ENCODE results near the gene PLEKHG1. TPM values are rescaled to one million over a fixed set of nuclear protein-coding genes. Genes with fewer than 3 reads are reported as not detected.

PLEKHG1 gene
- total RNA-seq, 1 experiment from 2014 or later: 2.7 TPM

- no peak for TF ChIP-seq ATF6 (CRISPR knock-in tag; IDR thresholded peaks at IDR 0.05)
These were observed 33.2 kb downstream of the PLEKHG1 start (continued) for GRCh38 chr6:150632785-150633485.

GRCh38 chr6:150633486-150633834 is 33.8 kb downstream of the PLEKHG1 start:
- no peaks in the 10 kb centered on the region for H3K36me3 Mint-ChIP-seq
- H3K9me3 Mint-ChIP-seq: no peaks in the 10 kb centered on the region
- no peak overlapping the region for H3K27ac Mint-ChIP-seq
- TF ChIP-seq EMX1 (CRISPR knock-in tag; IDR thresholded peaks at IDR 0.05): no peak
- no peak for TF ChIP-seq ZNF512 (CRISPR knock-in tag; IDR thresholded peaks at IDR 0.05; ENCODE audit: borderline replicate concordance)
- TF ChIP-seq USF2 (CRISPR knock-in tag; IDR thresholded peaks at IDR 0.05): no peak
- no peak for TF ChIP-seq JUN (CRISPR knock-in tag; IDR thresholded peaks at IDR 0.05)
- TF ChIP-seq USF1 (CRISPR knock-in tag; IDR thresholded peaks at IDR 0.05): no peak
- no peak for TF ChIP-seq NR1H2 (CRISPR knock-in tag; IDR thresholded peaks at IDR 0.05)
- no peak for TF ChIP-seq RORB (CRISPR knock-in tag; IDR thresholded peaks at IDR 0.05)
- no peak for TF ChIP-seq PRDM15 (CRISPR knock-in tag; IDR thresholded peaks at IDR 0.05)
- no peak overlapping the region for H3K4me3 Mint-ChIP-seq
- no peaks in the 10 kb centered on the region for H3K27me3 Mint-ChIP-seq (ENCODE audit: low read depth)
- ChIA-PET POLR2A (no interaction called here), CTCF (interaction anchor here (0.6 to 1.4 kb wide), 3 partner anchors 215 to 823 kb away, joined by 3 to 4 read pairs (median 3); no protein-coding TSS in a partner anchor)
- H3K4me1 Mint-ChIP-seq: peaks cover 10% of the 10 kb centered on the region
- DNase-seq (ENCODE audit: low spot score) (no peak), ATAC-seq (no peak)

GRCh38 chr6:150634176-150634963 is 34.7 kb downstream of the PLEKHG1 start:
- Mint-ChIP-seq H3K9me3 (no peaks in the 10 kb centered on the region), H3K27ac (no peak overlapping the region), H3K4me3 (no peak overlapping the region), H3K36me3 (no peaks in the 10 kb centered on the region), H3K4me1 (peaks cover 10% of the 10 kb centered on the region), H3K27me3 (ENCODE audit: low read depth) (no peaks in the 10 kb centered on the region)
- DNase-seq (ENCODE audit: low spot score) (no peak), ATAC-seq (no peak)
- CTCF ChIA-PET: interaction anchor here (0.6 to 1.3 kb wide), 2 partner anchors 216 to 824 kb away, joined by 3 to 4 read pairs; no protein-coding TSS in a partner anchor
- POLR2A ChIA-PET: no interaction called here
- TF ChIP-seq PREB (CRISPR knock-in tag; IDR thresholded peaks at IDR 0.05; ENCODE audit: borderline replicate concordance) (no peak), NFYB (CRISPR knock-in tag; conservative IDR thresholded peaks at IDR 0.05; ENCODE audit: low read depth) (no peak), SMAD4 (CRISPR knock-in tag; IDR thresholded peaks at IDR 0.05) (no peak), ZNF512 (CRISPR knock-in tag; IDR thresholded peaks at IDR 0.05; ENCODE audit: borderline replicate concordance) (no peak), FOXP1 (CRISPR knock-in tag; IDR thresholded peaks at IDR 0.05; ENCODE audit: borderline replicate concordance) (no peak), NFE2L1 (CRISPR knock-in tag; IDR thresholded peaks at IDR 0.05) (no peak), CREB1 (CRISPR knock-in tag; IDR thresholded peaks at IDR 0.05) (no peak), MYBL2 (CRISPR knock-in tag; IDR thresholded peaks at IDR 0.05) (no peak)

Data from WTC11 (cell line).